Bronchial epithelial cell (primary cell): ENCODE data around the gene ALPI. TPM values are rescaled to one million over a fixed set of nuclear protein-coding genes. Genes with fewer than 3 reads are reported as not detected.

Source experiments
- DNase-seq: peaks from one replicate; pipeline ENCODE4 v3.0.0-alpha.2; 2010; ENCODE audit warnings: low read depth
- FAIRE-seq: peaks from 2 replicates; lab custom pipeline; 2011; peaks lifted over from hg19 to GRCh38; lab: Jason Lieb, UNC
- H3K27me3 ChIP-seq: 2 replicates; pipeline ENCODE4 v1.5.1; 2011; ENCODE audit warnings: low read length; ENCODE audit not compliant: control insufficient read depth, insufficient read depth
- H3K36me3 ChIP-seq: 2 replicates; pipeline ENCODE4 v1.5.1; 2011; ENCODE audit warnings: low read length; ENCODE audit not compliant: control insufficient read depth, insufficient read depth
- H3K4me3 ChIP-seq: 2 replicates; pipeline ENCODE4 v1.5.1; 2011; ENCODE audit warnings: mild to moderate bottlenecking, low read depth, low read length, control low read depth
- total RNA-seq: library from RNA; depleted of rRNA; stranded (reverse); fragments of >200 nt; gene quantifications from 2 replicates; pipeline ENCODE4 v1.2.1, GENCODE V29; 2014
- TF ChIP-seq, protein P1 (sequence below): IDR thresholded peaks from 2 replicates; pipeline ENCODE4 v1.5.1; 2011; ENCODE audit warnings: mild to moderate bottlenecking, moderate library complexity, low read length, control low read depth, inconsistent platforms; ENCODE audit not compliant: insufficient read depth, severe bottlenecking

Gene ALPI
- total RNA-seq, 1 donor from 2014 or later = not detected

- DNase-seq (no peak), FAIRE-seq (no peak)
- no peaks in the 10 kb centered on the region for H3K36me3 ChIP-seq
- TF ChIP-seq, protein P1, sequence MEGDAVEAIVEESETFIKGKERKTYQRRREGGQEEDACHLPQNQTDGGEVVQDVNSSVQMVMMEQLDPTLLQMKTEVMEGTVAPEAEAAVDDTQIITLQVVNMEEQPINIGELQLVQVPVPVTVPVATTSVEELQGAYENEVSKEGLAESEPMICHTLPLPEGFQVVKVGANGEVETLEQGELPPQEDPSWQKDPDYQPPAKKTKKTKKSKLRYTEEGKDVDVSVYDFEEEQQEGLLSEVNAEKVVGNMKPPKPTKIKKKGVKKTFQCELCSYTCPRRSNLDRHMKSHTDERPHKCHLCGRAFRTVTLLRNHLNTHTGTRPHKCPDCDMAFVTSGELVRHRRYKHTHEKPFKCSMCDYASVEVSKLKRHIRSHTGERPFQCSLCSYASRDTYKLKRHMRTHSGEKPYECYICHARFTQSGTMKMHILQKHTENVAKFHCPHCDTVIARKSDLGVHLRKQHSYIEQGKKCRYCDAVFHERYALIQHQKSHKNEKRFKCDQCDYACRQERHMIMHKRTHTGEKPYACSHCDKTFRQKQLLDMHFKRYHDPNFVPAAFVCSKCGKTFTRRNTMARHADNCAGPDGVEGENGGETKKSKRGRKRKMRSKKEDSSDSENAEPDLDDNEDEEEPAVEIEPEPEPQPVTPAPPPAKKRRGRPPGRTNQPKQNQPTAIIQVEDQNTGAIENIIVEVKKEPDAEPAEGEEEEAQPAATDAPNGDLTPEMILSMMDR = no peak
- no peak overlapping the region for H3K4me3 ChIP-seq
- peaks cover 5% of the 10 kb centered on the region for H3K27me3 ChIP-seq
Measured at GRCh38 chr2:232411901-232412629, 43.9 kb upstream of the ALPI start.

DNA sequence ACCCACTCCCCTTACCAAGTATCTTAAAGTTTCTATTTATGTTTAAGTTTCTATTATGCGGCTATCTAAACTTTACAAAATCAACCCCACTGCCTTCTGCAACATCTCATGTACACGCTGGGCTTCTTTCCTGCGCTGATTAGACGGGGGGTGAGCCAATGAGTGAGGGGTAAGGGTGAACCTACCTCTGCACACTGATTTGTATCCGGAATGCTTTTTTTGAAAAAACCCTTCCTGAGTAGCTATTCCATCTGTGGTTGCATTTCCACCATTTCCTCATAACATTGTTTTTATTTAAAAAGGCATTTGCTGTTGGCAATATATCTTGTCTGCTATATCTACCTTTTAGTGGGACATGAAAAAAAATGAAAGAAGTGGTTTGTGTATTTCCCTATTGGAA, 43.0 kb upstream of the ALPI start:
- Histone ChIP-seq H3K4me3 (no peak overlapping the region), H3K27me3 (peaks cover 10% of the 10 kb centered on the region), H3K36me3 (no peaks in the 10 kb centered on the region)
- FAIRE-seq = no peak
- TF ChIP-seq, protein P1 = no peak
- DNase-seq = no peak

DNA sequence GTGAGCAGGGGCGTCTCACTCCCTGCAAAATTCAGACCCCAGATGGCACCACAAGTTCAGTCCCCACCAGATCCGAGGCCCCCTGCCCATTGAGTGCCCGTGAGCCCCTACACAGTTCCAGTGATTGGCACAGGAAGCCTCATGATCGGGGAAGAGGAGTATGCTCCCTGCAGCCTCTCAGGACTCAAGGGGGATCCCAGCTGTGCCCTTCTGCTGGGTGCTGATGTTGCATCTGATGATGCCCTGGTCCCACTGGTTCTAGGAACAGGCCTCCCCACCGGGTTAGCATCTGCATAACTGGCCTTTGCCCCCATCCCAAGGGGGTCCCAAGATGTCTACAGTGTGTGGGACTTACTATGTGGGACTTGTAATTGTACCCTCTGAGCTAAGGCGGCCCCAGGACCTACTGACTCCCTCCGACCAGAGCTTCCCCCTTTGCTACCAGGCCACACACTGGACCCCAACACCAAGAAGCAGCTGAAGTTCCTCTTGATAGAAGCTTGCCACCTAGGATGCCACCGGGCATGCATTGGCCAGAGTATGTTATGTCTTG, 40.7 kb upstream of the ALPI start:
- no peaks in the 10 kb centered on the region for H3K36me3 ChIP-seq
- no peak for DNase-seq
- TF ChIP-seq, protein P1 = no peak
- no peak for FAIRE-seq
- no peak overlapping the region for H3K4me3 ChIP-seq
- H3K27me3 ChIP-seq = peaks cover 30% of the 10 kb centered on the region

- DNase-seq = no peak
- Histone ChIP-seq H3K36me3 (no peaks in the 10 kb centered on the region), H3K27me3 (peaks cover 34% of the 10 kb centered on the region), H3K4me3 (no peak overlapping the region)
- TF ChIP-seq, protein P1 = no peak
- no peak for FAIRE-seq
Measured at GRCh38 chr2:232415736-232416520, 40.0 kb upstream of the ALPI start.

DNA sequence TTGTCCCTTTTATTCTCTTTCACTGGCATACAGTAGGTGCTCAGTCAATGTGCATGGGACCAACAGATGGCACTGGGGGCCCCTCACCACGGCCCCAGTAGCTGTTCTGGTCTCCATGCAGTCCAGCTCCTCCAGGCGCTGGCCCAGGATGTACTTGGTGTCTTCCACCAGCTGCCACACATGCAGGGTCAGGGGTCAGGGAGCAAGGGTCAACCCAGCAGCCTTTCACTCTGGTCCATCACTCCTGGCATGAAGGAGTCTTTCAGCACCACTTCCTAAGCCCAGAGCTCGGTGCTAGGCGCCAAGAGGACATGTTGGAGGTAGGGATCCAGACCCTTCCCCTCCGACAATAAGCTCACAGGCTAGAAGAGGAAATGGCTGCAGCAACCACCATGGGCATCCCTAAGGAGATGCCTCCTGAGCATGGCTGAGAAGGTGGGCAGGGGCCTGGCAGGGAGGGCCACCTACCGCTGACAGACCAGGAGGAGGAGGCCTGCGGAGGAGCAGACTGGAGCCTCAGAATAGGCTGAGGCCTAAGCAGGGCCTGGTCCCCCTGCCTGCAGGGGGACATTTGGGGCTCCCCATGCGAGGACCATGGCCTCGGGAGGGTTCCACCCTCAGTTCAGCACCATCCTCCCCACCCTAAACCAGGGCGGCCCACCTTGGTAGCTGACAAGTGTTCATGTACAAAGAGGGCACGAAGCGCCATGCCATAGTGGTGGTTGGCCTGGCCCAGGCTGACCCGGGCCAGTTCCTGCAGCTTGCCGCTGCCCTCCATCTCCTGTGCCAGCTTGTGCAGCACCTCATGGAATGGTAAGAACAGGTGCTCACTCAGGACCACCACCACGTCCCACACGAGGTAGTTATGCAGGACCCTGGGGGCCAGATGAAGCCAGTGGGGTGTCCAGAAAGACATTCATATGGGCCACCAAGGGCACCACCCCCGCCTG, 39.2 kb upstream of the ALPI start:
- Histone ChIP-seq H3K27me3 (peaks cover 43% of the 10 kb centered on the region), H3K36me3 (no peaks in the 10 kb centered on the region), H3K4me3 (no peak overlapping the region)
- no peak for FAIRE-seq
- no peak for DNase-seq
- TF ChIP-seq, protein P1 = no peak
